Lung (tissue), 12 donors: ENCODE results near the gene PRM3. TPM values are rescaled to one million over a fixed set of nuclear protein-coding genes. Genes with fewer than 3 reads are reported as not detected.

Experiments used
- ATAC-seq: fragments of 200-7000 bp; cut with Tn5 transposase; one replicate; pipeline ENCODE4 v1.9.1; 2020; ENCODE audit warnings: moderate number of reproducible peaks; ENCODE audit not compliant: insufficient read depth, low FRiP score
- DNase-seq, 3 donors: peaks; one replicate each; pipeline ENCODE4 v3.0.0-alpha.2; 2013 to 2017
- H3K27ac ChIP-seq, 2 donors: one replicate each; pipeline ENCODE4 v1.5.1; 2013; ENCODE audit warnings: mild to moderate bottlenecking in 2 of 2, moderate library complexity in 2 of 2, control low read depth in 1 of 2, inconsistent platforms in 1 of 2, low read depth in 1 of 2, low read length in 1 of 2
- H3K27me3 ChIP-seq, 3 donors: one replicate each; pipeline ENCODE4 v1.5.1; 2013; ENCODE audit warnings: low read length in 2 of 3; ENCODE audit not compliant: control insufficient read depth in 3 of 3, insufficient read depth in 3 of 3
- H3K36me3 ChIP-seq, 4 donors: one replicate each; pipeline ENCODE4 v1.5.1; 2013; ENCODE audit warnings: low read length in 4 of 4, mild to moderate bottlenecking in 1 of 4, moderate library complexity in 1 of 4; ENCODE audit not compliant: control insufficient read depth in 4 of 4, insufficient read depth in 4 of 4
- H3K4me1 ChIP-seq, 5 donors: one replicate each; pipeline ENCODE4 v1.5.1; 2013; ENCODE audit warnings: low read length in 5 of 5, mild to moderate bottlenecking in 2 of 5, moderate library complexity in 1 of 5; ENCODE audit not compliant: control insufficient read depth in 5 of 5, insufficient read depth in 5 of 5
- H3K4me3 ChIP-seq: one replicate; pipeline ENCODE4 v1.5.1; 2013; ENCODE audit warnings: mild to moderate bottlenecking, control low read depth, moderate library complexity
- H3K9ac ChIP-seq, 2 donors: one replicate each; pipeline ENCODE4 v1.5.1; 2013; ENCODE audit warnings: low read length in 2 of 2, control low read depth in 1 of 2; ENCODE audit not compliant: insufficient read depth in 1 of 2
- H3K9me3 ChIP-seq, 4 donors: one replicate each; pipeline ENCODE4 v1.5.1; 2013; ENCODE audit warnings: low read length in 3 of 4, mild to moderate bottlenecking in 1 of 4, moderate library complexity in 1 of 4; ENCODE audit not compliant: control insufficient read depth in 4 of 4, insufficient read depth in 3 of 4
- WGBS, 2 donors: extraction: QIAGEN DNeasy Blood & Tissue Kit; methylation state at CpG; one replicate each; pipeline ENCODE4 v1.1.7; 2013; 5-methylcytosine and 5-hydroxymethylcytosine counted together
- polyA plus RNA-seq, 2 donors: library from polyadenylated mRNA; stranded (reverse); fragments of 200-250 nt; gene quantifications; one replicate each; pipeline ENCODE4 v1.2.1, GENCODE V29; 2013
- total RNA-seq, 2 donors: library from RNA; depleted of rRNA in 1 of 2; stranded (reverse); fragments of >200 nt in 1 of 2; gene quantifications; one replicate each; pipeline ENCODE4 v1.2.1, GENCODE V29; 2014 to 2021
- TF ChIP-seq, protein P1 (sequence below): IDR thresholded peaks from 2 replicates; pipeline ENCODE4 v1.5.1; 2012; ENCODE audit warnings: mild to moderate bottlenecking; ENCODE audit errors: control extremely low read depth, extremely low read depth
- donor health status: control.
- donor health status: control.
- donor health status: Bipolar disorder and iron deficiency.
- donor health status: healthy.
- donor health status: DM: yes; HTN: yes; CAD: no.

Gene PRM3
- total and polyA plus RNA-seq, 4 donors, result not detected

GRCh38 chr16:11313493-11314308 is 40.3 kb upstream of the PRM3 start:
- no peak overlapping the region for H3K9ac ChIP-seq
- H3K4me3 ChIP-seq, result no peak overlapping the region
- ATAC-seq, result no peak
- DNase-seq, result no peak
- no peaks in the 10 kb centered on the region for H3K36me3 ChIP-seq
- H3K9me3 ChIP-seq, result no peaks in the 10 kb centered on the region
- WGBS, 2 donors, result 96% methylated on average over 9 of the region's 9 CpGs
- peaks cover 0 to 44% (median 14%) of the 10 kb centered on the region in 5 donors for H3K4me1 ChIP-seq
- H3K27ac ChIP-seq, result no peak overlapping the region
- H3K27me3 ChIP-seq, result no peaks in the 10 kb centered on the region
- TF ChIP-seq, protein P1, sequence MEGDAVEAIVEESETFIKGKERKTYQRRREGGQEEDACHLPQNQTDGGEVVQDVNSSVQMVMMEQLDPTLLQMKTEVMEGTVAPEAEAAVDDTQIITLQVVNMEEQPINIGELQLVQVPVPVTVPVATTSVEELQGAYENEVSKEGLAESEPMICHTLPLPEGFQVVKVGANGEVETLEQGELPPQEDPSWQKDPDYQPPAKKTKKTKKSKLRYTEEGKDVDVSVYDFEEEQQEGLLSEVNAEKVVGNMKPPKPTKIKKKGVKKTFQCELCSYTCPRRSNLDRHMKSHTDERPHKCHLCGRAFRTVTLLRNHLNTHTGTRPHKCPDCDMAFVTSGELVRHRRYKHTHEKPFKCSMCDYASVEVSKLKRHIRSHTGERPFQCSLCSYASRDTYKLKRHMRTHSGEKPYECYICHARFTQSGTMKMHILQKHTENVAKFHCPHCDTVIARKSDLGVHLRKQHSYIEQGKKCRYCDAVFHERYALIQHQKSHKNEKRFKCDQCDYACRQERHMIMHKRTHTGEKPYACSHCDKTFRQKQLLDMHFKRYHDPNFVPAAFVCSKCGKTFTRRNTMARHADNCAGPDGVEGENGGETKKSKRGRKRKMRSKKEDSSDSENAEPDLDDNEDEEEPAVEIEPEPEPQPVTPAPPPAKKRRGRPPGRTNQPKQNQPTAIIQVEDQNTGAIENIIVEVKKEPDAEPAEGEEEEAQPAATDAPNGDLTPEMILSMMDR, result no peak

DNA sequence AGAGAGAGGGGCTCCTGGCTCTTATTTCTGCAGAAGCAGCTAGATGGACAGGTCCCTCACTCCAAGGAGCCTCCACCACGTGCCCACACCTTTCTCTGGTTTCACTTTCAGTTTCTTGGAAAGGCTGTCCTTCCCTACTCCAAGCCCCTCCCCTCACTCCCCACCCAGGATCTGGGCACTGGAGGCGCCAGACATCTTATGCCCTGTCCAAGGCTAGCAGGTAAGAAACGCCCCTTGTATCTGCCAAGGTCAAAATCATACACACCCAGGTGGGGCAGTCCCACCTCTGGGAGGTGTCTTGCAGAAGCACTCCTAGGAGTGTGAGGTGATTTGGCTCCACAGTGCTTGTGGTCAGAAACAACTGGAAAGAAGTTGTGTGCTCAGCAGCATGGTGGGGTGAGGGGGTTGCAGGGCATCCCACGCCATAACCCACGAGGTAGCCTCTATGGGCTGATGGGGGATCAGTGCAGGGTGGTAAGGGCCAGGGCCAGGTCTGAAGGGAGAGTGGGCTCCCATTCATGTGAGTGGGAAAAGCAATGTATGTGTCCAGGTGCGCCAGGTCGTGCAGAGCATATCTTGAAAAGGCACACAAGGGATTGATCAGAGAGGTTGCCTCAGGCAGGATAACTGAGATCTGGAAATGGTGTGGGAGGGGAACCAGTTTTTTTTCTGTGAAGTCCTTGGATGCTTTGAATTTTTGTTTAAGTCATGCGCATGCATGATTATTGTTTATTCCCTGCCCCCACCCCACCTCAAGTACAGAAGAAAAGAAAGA is 39.5 kb upstream of the PRM3 start:
- Histone ChIP-seq H3K27me3 (no peaks in the 10 kb centered on the region), H3K9me3 (no peaks in the 10 kb centered on the region), H3K9ac (no peak overlapping the region), H3K27ac (peak overlapping the region in 1 of 2 donors; percentile 14), H3K4me3 (no peak overlapping the region), H3K36me3 (no peaks in the 10 kb centered on the region), H3K4me1 (peaks cover 0 to 44% (median 18%) of the 10 kb centered on the region in 5 donors)
- ATAC-seq (no peak), DNase-seq (peak; percentile 55 to 69 (median 55))
- WGBS, 2 donors, result 63 to 72% methylated on average over 8 of the region's 8 CpGs
- TF ChIP-seq, protein P1, result no peak

GRCh38 chr16:11310997-11311561 is 37.6 kb upstream of the PRM3 start:
- no peaks in the 10 kb centered on the region for H3K36me3 ChIP-seq
- no peak for ATAC-seq
- WGBS, 2 donors, result 45 to 51% methylated on average over 10 of the region's 10 CpGs
- no peak overlapping the region for H3K27ac ChIP-seq
- no peaks in the 10 kb centered on the region for H3K9me3 ChIP-seq
- TF ChIP-seq, protein P1, result no peak
- H3K4me3 ChIP-seq, result no peak overlapping the region
- no peaks in the 10 kb centered on the region for H3K27me3 ChIP-seq
- H3K9ac ChIP-seq, result no peak overlapping the region
- peak in 1 of 3 donors; percentile 47 for DNase-seq
- H3K4me1 ChIP-seq, result peaks cover 0 to 39% (median 18%) of the 10 kb centered on the region in 5 donors
